Spleen (tissue), 11 donors: ENCODE measurements around the gene GSG1L2. TPM values are rescaled to one million over a fixed set of nuclear protein-coding genes. Genes with fewer than 3 reads are reported as not detected.

ENCODE experiments used
- DNase-seq: peaks from one replicate; pipeline ENCODE4 v3.0.0-alpha.2; 2020
- H3K27ac ChIP-seq, 8 donors: fragments of 200-600 bp; sonication (generic) in 7 of 8; 1 replicate in 4 of 8; 2 replicates in 4 of 8; pipeline versions ENCODE4 v1.5.0 to v1.8.0; 2016 to 2021; ENCODE audit warnings: inconsistent platforms in 4 of 8, mild to moderate bottlenecking in 4 of 8, moderate library complexity in 1 of 8
- H3K27me3 ChIP-seq, 7 donors: fragments of 200-600 bp; sonication (generic) in 6 of 7; replicated peaks in 1 of 7; 1 replicate in 4 of 7; 2 replicates in 3 of 7; pipeline versions ENCODE4 v1.5.0 to v1.8.0; 2016 to 2021; ENCODE audit warnings: inconsistent platforms in 3 of 7, mild to moderate bottlenecking in 1 of 7
- H3K36me3 ChIP-seq, 6 donors: fragments of 200-600 bp; sonication (generic) in 5 of 6; 1 replicate in 4 of 6; 2 replicates in 2 of 6; pipeline versions ENCODE4 v1.5.0 to v1.8.0; 2016 to 2021; ENCODE audit warnings: inconsistent platforms in 2 of 6
- H3K4me1 ChIP-seq, 6 donors: fragments of 200-600 bp; sonication (generic) in 5 of 6; 1 replicate in 3 of 6; 2 replicates in 3 of 6; pipeline versions ENCODE4 v1.5.0 to v1.8.0; 2016 to 2021; ENCODE audit warnings: inconsistent platforms in 3 of 6
- H3K4me3 ChIP-seq, 8 donors: fragments of 200-600 bp; sonication (generic) in 7 of 8; 1 replicate in 4 of 8; 2 replicates in 4 of 8; pipeline versions ENCODE4 v1.5.0 to v1.8.0; 2016 to 2021; ENCODE audit warnings: inconsistent platforms in 4 of 8, mild to moderate bottlenecking in 4 of 8, moderate library complexity in 2 of 8
- H3K9me3 ChIP-seq, 8 donors: fragments of 200-600 bp; sonication (generic) in 7 of 8; 1 replicate in 4 of 8; 2 replicates in 4 of 8; pipeline versions ENCODE4 v1.5.0 to v1.8.0; 2016 to 2021; ENCODE audit warnings: inconsistent platforms in 4 of 8
- CTCF ChIP-seq, 11 experiments: fragments of 200-600 bp in 7 of 11; fragments of 450-650 bp in 4 of 11; sonication (generic) in 4 of 11; IDR thresholded peaks in 8 of 11; conservative IDR thresholded peaks in 3 of 11; 1 replicate in 7 of 11; 2 replicates in 4 of 11; pipeline versions ENCODE4 v1.4.0 to v1.8.0; 2016 to 2021; ENCODE audit warnings: antibody characterized with exemption in 11 of 11, inconsistent platforms in 4 of 11, mild to moderate bottlenecking in 1 of 11
- POLR2A ChIP-seq, 3 donors: fragments of 450-650 bp; IDR thresholded peaks; one replicate each; pipeline ENCODE4 v1.5.1; 2017; ENCODE audit warnings: antibody characterized with exemption in 3 of 3, mild to moderate bottlenecking in 1 of 3
- POLR2AphosphoS5 ChIP-seq, 3 donors: sonication (generic); formaldehyde crosslinking; IDR thresholded peaks; one replicate each; pipeline ENCODE4 v1.5.1; 2017; ENCODE audit warnings: antibody characterized with exemption in 3 of 3
- WGBS, 5 donors: extraction: QIAGEN DNeasy Blood & Tissue Kit in 3 of 5; methylation state at CpG; one replicate each; pipeline versions ENCODE4 v1.1.5 to v1.1.7; 2013 to 2018; 5-methylcytosine and 5-hydroxymethylcytosine counted together
- intact Hi-C: fragments of 100-400 bp; cut with DNase I; formaldehyde crosslinking; loops from one replicate; pipeline ENCODE4 v1.15.0; 2023; ENCODE audit warnings: low total_unique reads
- polyA plus RNA-seq, 3 donors: library from polyadenylated mRNA; stranded (reverse); fragments of 200-250 nt; gene quantifications; one replicate each; pipeline ENCODE4 v1.2.1, GENCODE V29; 2013
- total RNA-seq, 7 donors: library from RNA; depleted of rRNA in 3 of 7; stranded (reverse); fragments of >200 nt in 3 of 7; fragmentation: NEBNext Ultra II Directional in 4 of 7; extraction: Animal tissue kit (Norgen Biotek cat#: 25700) in 4 of 7; gene quantifications; one replicate each; pipeline versions ENCODE4 v1.1.0 to v1.2.1, GENCODE V29; 2016 to 2021
- donor health status: healthy with polysubstance abuse.
- donor health status: DM: no; HTN: no; CAD: no; lungs with moderate emphysema.
- donor health status: DM: no; HTN: no; CAD: no.
- donor health status: Bipolar disorder and iron deficiency.
- donor health status: healthy.
- donor health status: DM: no; HTN: no; CAD: no.
- donor health status: DM: yes; HTN: yes; CAD: no.

Gene GSG1L2
- total and polyA plus RNA-seq, 10 donors: not detected

GRCh38 chr17:9843152-9844010 lies 21.5 kb upstream of the GSG1L2 start:
- intact Hi-C loops: no loop called here
- no peak overlapping the region for H3K27ac ChIP-seq
- no peak for DNase-seq
- H3K9me3 ChIP-seq: no peaks in the 10 kb centered on the region
- TF ChIP-seq POLR2AphosphoS5 (IDR thresholded peaks at IDR 0.05) (no peak), CTCF (IDR thresholded peaks at IDR 0.05 in 8 of 11, conservative IDR thresholded peaks at IDR 0.05 in 3 of 11) (no peak), POLR2A (IDR thresholded peaks at IDR 0.05) (no peak)
- no peaks in the 10 kb centered on the region for H3K36me3 ChIP-seq
- peaks cover 0 to 13% (median 0%) of the 10 kb centered on the region in 7 donors for H3K27me3 ChIP-seq
- H3K4me3 ChIP-seq: no peak overlapping the region
- 76 to 84% (median 79%) methylated on average over 14 of the region's 14 CpGs for WGBS, 5 donors
- no peaks in the 10 kb centered on the region for H3K4me1 ChIP-seq

- Histone ChIP-seq H3K27ac (no peak overlapping the region), H3K36me3 (no peaks in the 10 kb centered on the region), H3K4me1 (no peaks in the 10 kb centered on the region), H3K27me3 (peaks cover 0 to 13% (median 0%) of the 10 kb centered on the region in 7 donors), H3K4me3 (no peak overlapping the region), H3K9me3 (no peaks in the 10 kb centered on the region)
- 61 to 72% (median 69%) methylated on average over 14 of the region's 14 CpGs for WGBS, 5 donors
- intact Hi-C loops: no loop called here
- no peak for DNase-seq
- TF ChIP-seq POLR2A (IDR thresholded peaks at IDR 0.05): no peak
- no peak for TF ChIP-seq CTCF (IDR thresholded peaks at IDR 0.05 in 8 of 11, conservative IDR thresholded peaks at IDR 0.05 in 3 of 11)
- no peak for TF ChIP-seq POLR2AphosphoS5 (IDR thresholded peaks at IDR 0.05)
Observed at GRCh38 chr17:9842057-9842758, 20.3 kb upstream of the GSG1L2 start.

- H3K9me3 ChIP-seq: no peaks in the 10 kb centered on the region
- peaks cover 0 to 17% (median 0%) of the 10 kb centered on the region in 7 donors for H3K27me3 ChIP-seq
- TF ChIP-seq POLR2AphosphoS5 (IDR thresholded peaks at IDR 0.05): no peak
- no peak for TF ChIP-seq POLR2A (IDR thresholded peaks at IDR 0.05)
- TF ChIP-seq CTCF (IDR thresholded peaks at IDR 0.05 in 8 of 11, conservative IDR thresholded peaks at IDR 0.05 in 3 of 11): no peak
- no peak overlapping the region for H3K4me3 ChIP-seq
- WGBS, 5 donors: 44 to 63% (median 49%) methylated on average over 4 of the region's 4 CpGs
- intact Hi-C loops: no loop called here
- DNase-seq: no peak
- H3K27ac ChIP-seq: no peak overlapping the region
- H3K4me1 ChIP-seq: no peaks in the 10 kb centered on the region
- no peaks in the 10 kb centered on the region for H3K36me3 ChIP-seq
Observed at GRCh38 chr17:9839433-9839832, 17.6 kb upstream of the GSG1L2 start.
